NCI-H2081 treated with DMSO at 0.1 percent for 48 hours (cell line): ENCODE results near the gene COL13A1.

Experiments
- DNase-seq: peaks from one replicate; lab custom pipeline; 2025; lab: John Stamatoyannopoulos, UW

The COL13A1 gene

GRCh38 chr10:69866688-69867461 lies 65.2 kb downstream of the COL13A1 start:
- no peak for DNase-seq

- DNase-seq, result no peak
These were observed 66.2 kb downstream of the COL13A1 start for GRCh38 chr10:69867699-69868558.

GRCh38 chr10:69868821-69869220 lies 67.1 kb downstream of the COL13A1 start:
- no peak for DNase-seq

GRCh38 chr10:69869291-69869961 lies 67.7 kb downstream of the COL13A1 start:
- DNase-seq, result no peak

GRCh38 chr10:69870591-69870990 lies 68.9 kb downstream of the COL13A1 start:
- no peak for DNase-seq

GRCh38 chr10:69871074-69871473 lies 69.4 kb downstream of the COL13A1 start:
- DNase-seq, result no peak

GRCh38 chr10:69872323-69872722 lies 70.6 kb downstream of the COL13A1 start:
- no peak for DNase-seq

- no peak for DNase-seq
These were observed 71.5 kb downstream of the COL13A1 start for GRCh38 chr10:69873135-69873639.

- no peak for DNase-seq
These were observed 72.7 kb downstream of the COL13A1 start for GRCh38 chr10:69874449-69874848.

GRCh38 chr10:69875856-69876255 lies 74.2 kb downstream of the COL13A1 start:
- DNase-seq, result no peak

- no peak for DNase-seq
These were observed 74.6 kb downstream of the COL13A1 start for GRCh38 chr10:69876286-69876685.

GRCh38 chr10:69876931-69877330 lies 75.2 kb downstream of the COL13A1 start:
- DNase-seq, result no peak

GRCh38 chr10:69878038-69878437 lies 76.3 kb downstream of the COL13A1 start:
- DNase-seq, result no peak

GRCh38 chr10:69878951-69879350 lies 77.2 kb downstream of the COL13A1 start:
- no peak for DNase-seq

- DNase-seq, result no peak
These were observed 78.0 kb downstream of the COL13A1 start for GRCh38 chr10:69879634-69880257.

GRCh38 chr10:69880301-69881081 lies 78.8 kb downstream of the COL13A1 start:
- DNase-seq, result no peak

GRCh38 chr10:69881202-69881601 lies 79.5 kb downstream of the COL13A1 start:
- DNase-seq, result no peak

GRCh38 chr10:69883310-69884023 lies 81.8 kb downstream of the COL13A1 start:
- DNase-seq, result no peak

- no peak for DNase-seq
These were observed 82.3 kb downstream of the COL13A1 start for GRCh38 chr10:69884024-69884367.

- no peak for DNase-seq
These were observed 83.0 kb downstream of the COL13A1 start for GRCh38 chr10:69884686-69885085.
